NCI-H82 treated with DMSO at 0.1 percent for 48 hours (cell line): Measurements from ENCODE around the gene FCRL5.
"Not testable (repeated sequence)": the region's sequence is repeated elsewhere in the genome, so short reads cannot be mapped to it uniquely, and the experiment has no call there.

Source experiments
- DNase-seq: peaks from one replicate; lab custom pipeline; 2025; ENCODE audit not compliant: unreplicated experiment; lab: John Stamatoyannopoulos, UW

The FCRL5 gene

GRCh38 chr1:157488156-157488555 is 64.2 kb downstream of the FCRL5 start:
- no peak for DNase-seq

DNA sequence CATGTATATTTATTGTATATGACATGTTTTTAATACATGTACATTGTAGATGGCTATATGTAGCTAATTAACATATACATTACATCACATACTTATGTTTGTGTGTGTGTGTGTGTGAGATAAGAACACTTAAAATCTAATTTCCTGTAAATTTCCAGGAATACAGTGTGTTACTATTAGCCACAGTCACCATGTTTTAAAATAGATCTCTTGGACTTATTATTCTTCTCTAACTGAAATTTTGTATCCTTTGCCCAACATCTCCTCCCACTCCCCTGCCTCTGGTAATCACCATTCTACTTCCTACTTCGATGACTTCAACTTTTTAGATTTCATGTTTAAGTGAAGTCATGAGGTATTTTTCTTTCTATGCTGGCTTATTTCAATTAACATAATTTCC is 64.8 kb downstream of the FCRL5 start:
- DNase-seq, result no peak

GRCh38 chr1:157487096-157487495 is 65.2 kb downstream of the FCRL5 start:
- DNase-seq, result no peak

DNA sequence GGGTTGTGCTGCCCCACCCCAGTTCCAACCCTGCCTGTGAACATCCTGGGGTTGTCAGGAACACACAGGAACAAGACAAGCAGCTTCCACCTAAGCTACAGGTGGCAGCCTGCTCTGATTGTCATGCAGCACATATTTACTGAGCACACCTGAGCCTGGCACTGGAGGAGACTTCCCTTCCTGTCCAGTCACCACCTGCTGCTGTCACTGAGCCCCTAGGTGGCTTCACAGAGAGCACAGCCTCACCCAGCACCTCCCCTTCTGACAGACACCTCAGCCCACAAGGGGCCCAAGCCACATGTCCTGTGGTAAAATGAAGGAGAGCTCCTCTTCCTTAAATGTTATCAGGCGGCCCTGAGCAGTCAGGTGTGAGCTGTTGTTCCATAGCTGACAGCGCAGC is 65.9 kb downstream of the FCRL5 start:
- not testable (repeated sequence) for DNase-seq

- DNase-seq, result no peak
Observed at GRCh38 chr1:157485793-157486192, 66.5 kb downstream of the FCRL5 start.

DNA sequence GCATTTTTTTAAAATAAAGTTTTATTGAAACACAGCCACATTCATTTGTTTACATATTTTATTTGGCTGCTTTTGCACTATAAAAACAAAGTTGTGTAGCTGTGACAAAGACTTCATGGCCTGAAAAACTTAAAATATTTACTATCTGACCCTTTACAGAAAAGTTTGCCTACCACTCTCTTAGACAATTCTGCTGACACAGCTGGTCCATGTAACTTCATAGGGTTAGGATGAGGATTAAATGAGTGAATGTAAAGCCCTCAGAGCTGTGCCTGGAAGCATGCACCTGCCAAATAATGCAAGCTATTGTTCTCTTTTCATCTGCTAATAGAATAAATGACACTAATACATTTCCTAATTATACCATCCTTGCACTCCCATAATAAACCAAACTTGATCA is 67.7 kb downstream of the FCRL5 start:
- no peak for DNase-seq

- DNase-seq, result no peak
Observed at GRCh38 chr1:157483635-157484034, 68.7 kb downstream of the FCRL5 start.

DNA sequence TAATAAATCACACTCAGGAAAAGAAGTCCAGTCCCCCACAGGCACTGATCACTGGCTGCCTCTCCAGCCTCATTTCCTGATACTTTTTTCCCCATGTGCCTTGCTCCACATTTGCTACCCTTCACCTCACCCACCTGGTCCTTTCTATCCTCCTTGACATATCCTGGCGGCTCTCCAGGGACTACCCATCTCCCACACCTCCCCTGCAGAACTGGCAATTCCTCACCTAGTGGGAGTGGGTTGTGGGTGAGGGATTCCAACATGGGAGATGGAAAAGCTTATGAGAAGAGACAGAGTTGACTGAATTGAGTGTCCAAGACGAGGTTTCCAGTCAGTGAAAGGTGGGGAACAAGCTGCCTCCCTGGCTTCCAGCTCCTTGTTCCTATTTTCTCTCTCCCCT is 69.6 kb downstream of the FCRL5 start:
- no peak for DNase-seq

GRCh38 chr1:157482174-157482573 is 70.1 kb downstream of the FCRL5 start:
- DNase-seq, result no peak

- DNase-seq, result no peak
Observed at GRCh38 chr1:157478030-157478429, 74.3 kb downstream of the FCRL5 start.

- DNase-seq, result no peak
Observed at GRCh38 chr1:157477419-157477818, 74.9 kb downstream of the FCRL5 start.

GRCh38 chr1:157472959-157473358 is 79.4 kb downstream of the FCRL5 start:
- DNase-seq, result no peak

DNA sequence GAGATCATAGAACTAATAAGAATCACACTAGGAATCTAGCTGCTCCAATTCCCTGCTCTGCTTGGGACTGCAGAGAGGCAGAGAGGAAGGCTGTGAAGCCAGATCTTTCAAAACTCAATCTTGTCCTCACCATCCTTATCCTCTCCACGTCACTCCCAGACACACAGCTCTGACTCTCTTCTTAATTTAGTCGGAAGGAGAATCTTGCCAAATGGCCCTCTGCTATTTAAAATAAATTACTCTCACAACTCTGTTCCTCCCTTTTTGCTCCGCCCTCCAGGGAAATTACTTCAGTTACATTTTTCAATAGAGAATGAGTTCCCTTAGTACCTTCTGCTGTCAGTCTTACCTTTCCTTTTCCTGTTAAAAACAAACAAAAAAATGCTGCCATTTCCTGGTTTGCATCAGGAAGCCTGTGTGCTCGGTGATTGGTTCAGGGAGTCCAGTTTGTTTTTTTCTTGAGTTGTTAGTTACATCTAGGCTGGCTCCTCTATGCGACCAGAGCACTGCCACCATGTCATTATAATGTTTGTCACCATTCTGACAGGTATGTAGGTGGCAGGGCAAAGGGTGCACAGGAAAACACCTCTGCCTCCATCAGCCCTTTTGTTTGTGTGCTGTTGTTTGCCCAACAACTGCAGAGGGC is 80.1 kb downstream of the FCRL5 start:
- no peak for DNase-seq

DNA sequence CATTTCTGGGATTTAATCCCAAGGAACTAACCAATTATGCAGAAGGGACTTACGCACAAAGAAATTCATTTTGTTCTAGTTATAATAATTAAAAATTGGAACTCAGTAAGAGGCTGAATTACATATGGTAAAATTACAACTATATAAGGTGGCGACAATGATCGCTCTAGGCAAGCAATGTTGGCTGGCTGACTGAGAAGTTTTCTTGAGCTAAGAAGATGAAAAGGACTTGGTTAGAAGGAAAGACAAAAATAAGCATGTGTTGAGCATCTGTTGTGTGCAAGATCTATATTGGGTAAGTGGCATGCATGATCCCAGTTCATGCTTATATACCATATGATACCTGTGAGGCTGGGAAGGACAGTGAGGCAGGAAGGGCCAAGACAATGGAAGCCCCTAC is 80.8 kb downstream of the FCRL5 start:
- no peak for DNase-seq

- no peak for DNase-seq
Observed at GRCh38 chr1:157469752-157470675, 82.3 kb downstream of the FCRL5 start.

GRCh38 chr1:157469300-157469699 is 83.0 kb downstream of the FCRL5 start:
- no peak for DNase-seq

GRCh38 chr1:157466011-157466410 is 86.3 kb downstream of the FCRL5 start:
- no peak for DNase-seq
